Transverse colon (tissue), 4 donors: ENCODE data around the gene KRCC1.

ENCODE experiments used
- POLR2A ChIP-seq: fragments of 450-650 bp; IDR thresholded peaks from one replicate; pipeline ENCODE4 v1.6.1; 2016; ENCODE audit warnings: antibody characterized with exemption, mild to moderate bottlenecking, moderate library complexity
- POLR2AphosphoS5 ChIP-seq, 3 donors: sonication (generic); formaldehyde crosslinking; IDR thresholded peaks; one replicate each; pipeline ENCODE4 v1.6.1; 2016; ENCODE audit warnings: antibody characterized with exemption in 3 of 3
- TF ChIP-seq, protein P1 (sequence below), 5 experiments: fragments of 200-600 bp in 3 of 5; fragments of 450-650 bp in 2 of 5; sonication (generic) in 3 of 5; IDR thresholded peaks; 1 replicate in 2 of 5; 2 replicates in 3 of 5; pipeline ENCODE4 v1.5.1; 2016 to 2017; ENCODE audit warnings: antibody characterized with exemption in 5 of 5, inconsistent platforms in 3 of 5, mild to moderate bottlenecking in 2 of 5, moderate library complexity in 1 of 5

DNA sequence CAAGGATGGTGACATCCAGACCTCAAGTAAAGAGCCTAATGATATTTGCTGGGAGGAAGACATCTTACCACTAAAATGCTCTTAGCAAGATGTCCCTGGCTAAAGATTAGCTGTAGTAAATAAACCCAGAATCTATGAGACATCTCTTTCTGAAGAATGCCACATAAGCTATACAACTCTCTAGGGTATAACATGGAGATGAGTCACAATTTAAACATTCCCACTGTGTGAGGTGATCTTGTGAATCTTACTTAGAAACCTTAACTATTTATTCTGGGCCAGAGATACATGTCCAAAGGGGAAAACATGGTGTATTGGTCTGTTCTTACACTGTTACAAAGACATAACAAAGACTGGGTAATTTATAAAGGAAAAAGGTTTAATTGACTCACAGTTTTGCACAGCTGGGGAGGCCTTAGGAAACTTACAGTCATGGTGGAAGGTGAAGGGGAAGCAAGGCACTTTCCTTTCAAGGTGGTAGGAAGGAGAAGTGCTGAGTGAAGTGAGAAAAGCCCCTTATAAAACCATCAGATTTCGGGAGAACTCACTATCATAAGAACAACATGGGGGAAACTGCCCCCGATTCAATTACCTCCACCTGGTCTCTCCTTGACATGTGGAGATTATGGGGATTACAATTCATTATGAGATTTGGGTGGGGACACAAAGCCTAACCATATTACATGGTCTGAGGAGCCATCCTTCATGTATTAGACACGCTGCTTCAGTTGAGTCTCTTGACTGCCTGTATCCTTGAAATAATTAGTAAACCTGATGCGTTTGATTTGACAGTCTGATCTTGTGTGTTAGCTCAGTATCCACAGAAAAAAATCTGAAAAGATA lies 17.1 kb downstream of the KRCC1 start:
- TF ChIP-seq, protein P1, sequence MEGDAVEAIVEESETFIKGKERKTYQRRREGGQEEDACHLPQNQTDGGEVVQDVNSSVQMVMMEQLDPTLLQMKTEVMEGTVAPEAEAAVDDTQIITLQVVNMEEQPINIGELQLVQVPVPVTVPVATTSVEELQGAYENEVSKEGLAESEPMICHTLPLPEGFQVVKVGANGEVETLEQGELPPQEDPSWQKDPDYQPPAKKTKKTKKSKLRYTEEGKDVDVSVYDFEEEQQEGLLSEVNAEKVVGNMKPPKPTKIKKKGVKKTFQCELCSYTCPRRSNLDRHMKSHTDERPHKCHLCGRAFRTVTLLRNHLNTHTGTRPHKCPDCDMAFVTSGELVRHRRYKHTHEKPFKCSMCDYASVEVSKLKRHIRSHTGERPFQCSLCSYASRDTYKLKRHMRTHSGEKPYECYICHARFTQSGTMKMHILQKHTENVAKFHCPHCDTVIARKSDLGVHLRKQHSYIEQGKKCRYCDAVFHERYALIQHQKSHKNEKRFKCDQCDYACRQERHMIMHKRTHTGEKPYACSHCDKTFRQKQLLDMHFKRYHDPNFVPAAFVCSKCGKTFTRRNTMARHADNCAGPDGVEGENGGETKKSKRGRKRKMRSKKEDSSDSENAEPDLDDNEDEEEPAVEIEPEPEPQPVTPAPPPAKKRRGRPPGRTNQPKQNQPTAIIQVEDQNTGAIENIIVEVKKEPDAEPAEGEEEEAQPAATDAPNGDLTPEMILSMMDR (IDR thresholded peaks at IDR 0.05), result no peak
- TF ChIP-seq POLR2A (no peak), POLR2AphosphoS5 (IDR thresholded peaks at IDR 0.05) (no peak)
